ENCODE measurements around the gene SPTBN1. TPM values are rescaled to one million over a fixed set of nuclear protein-coding genes. Genes with fewer than 3 reads are reported as not detected.

Gene SPTBN1
- polyA plus RNA-seq, 2 of the 4 experiments (the other 2 are of a cell fraction): 105 to 126 TPM

DNA sequence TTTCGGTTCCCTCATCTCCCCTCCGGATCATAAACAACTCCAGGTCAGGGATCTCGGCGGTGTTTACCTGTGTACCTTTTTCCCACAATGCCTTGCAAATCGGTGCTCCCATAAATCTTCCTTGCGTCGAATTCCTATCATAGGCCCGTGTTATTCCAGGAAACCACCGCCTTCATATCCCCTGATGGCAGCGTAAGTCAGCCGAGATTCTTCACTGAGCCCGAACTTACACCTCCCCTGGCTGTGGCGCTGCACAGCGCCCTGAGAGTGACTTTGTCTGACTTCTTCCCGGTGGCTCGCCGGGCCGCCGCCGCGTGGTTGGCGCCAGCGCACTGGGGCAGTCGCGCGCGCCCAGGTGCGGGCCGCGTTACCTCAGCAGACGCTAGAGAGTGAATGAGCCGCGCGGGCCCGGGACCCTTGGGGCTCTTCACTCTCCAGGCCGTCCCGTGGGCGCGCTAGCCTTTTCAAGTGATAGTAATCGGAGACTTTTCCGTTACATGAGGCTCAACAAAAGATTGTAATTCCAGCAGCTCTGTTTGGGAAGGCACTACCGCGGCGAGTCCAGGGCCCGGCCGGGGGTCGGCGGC, 101.6 kb downstream of the SPTBN1 start (continued):
- no peak for TF ChIP-seq ZSCAN20 (CRISPR knock-in tag; IDR thresholded peaks at IDR 0.05)
- no peak for TF ChIP-seq FOSB (CRISPR knock-in tag; IDR thresholded peaks at IDR 0.05)
- TF ChIP-seq, protein P1, sequence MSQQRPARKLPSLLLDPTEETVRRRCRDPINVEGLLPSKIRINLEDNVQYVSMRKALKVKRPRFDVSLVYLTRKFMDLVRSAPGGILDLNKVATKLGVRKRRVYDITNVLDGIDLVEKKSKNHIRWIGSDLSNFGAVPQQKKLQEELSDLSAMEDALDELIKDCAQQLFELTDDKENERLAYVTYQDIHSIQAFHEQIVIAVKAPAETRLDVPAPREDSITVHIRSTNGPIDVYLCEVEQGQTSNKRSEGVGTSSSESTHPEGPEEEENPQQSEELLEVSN (IDR thresholded peaks at IDR 0.05; ENCODE audit: borderline replicate concordance, low read depth): peak; percentile 83
- TF ChIP-seq JUN (IDR thresholded peaks at IDR 0.05): peak; percentile 74 to 82; a peak in 3 of 5 replicates
- 0 out of 2 replicates have a peak, but pooled peaks have one; percentile 4 for TF ChIP-seq HEYL (CRISPR knock-in tag; IDR thresholded peaks at IDR 0.05)
- no peak for TF ChIP-seq ESRRA (IDR thresholded peaks at IDR 0.05; ENCODE audit: borderline replicate concordance, low read length)
- no peak for TF ChIP-seq USF2 (IDR thresholded peaks at IDR 0.05)
- no peak for TF ChIP-seq BHLHE40 (IDR thresholded peaks at IDR 0.05; ENCODE audit: low read depth, low read length)
- no peak for TF ChIP-seq EHMT2 (IDR thresholded peaks at IDR 0.05; ENCODE audit: low read depth)
- peak; percentile 16 to 41; a peak in 4 of 5 replicates for TF ChIP-seq RAD21 (conservative IDR thresholded peaks at IDR 0.05 in 1 of 2, IDR thresholded peaks at IDR 0.05 in 1 of 2)
- TF ChIP-seq RNF2 (IDR thresholded peaks at IDR 0.05; ENCODE audit: borderline replicate concordance, low read depth): no peak
- peak; percentile 30; the same call in 1 of the 2 replicates for TF ChIP-seq MYC (IDR thresholded peaks at IDR 0.05; ENCODE audit: borderline replicate concordance, low read length)
- no peak for TF ChIP-seq ZFP36 (IDR thresholded peaks at IDR 0.05; ENCODE audit: borderline replicate concordance, partially characterized antibody)
- TF ChIP-seq POLR2A (IDR thresholded peaks at IDR 0.05; ENCODE audit: low read length): peak; percentile 41
- TF ChIP-seq HOXB13 (CRISPR knock-in tag; IDR thresholded peaks at IDR 0.05; ENCODE audit: low read depth): peak; percentile 41; the same call in 1 of the 2 replicates
- no peak for TF ChIP-seq RFX5 (IDR thresholded peaks at IDR 0.05)
- TF ChIP-seq CBX8 (IDR thresholded peaks at IDR 0.05): no peak
- TF ChIP-seq CBX2 (IDR thresholded peaks at IDR 0.05; ENCODE audit: borderline replicate concordance, low read depth): no peak
- TF ChIP-seq ZC3H11A (IDR thresholded peaks at IDR 0.05): no peak
- TF ChIP-seq MAFK (IDR thresholded peaks at IDR 0.05; ENCODE audit: partially characterized antibody): no peak
- peak; percentile 82 for TF ChIP-seq PHF8 (IDR thresholded peaks at IDR 0.05; ENCODE audit: borderline replicate concordance, low read depth)
- no peak for TF ChIP-seq KDM5A (IDR thresholded peaks at IDR 0.05)
- TF ChIP-seq, protein P2, sequence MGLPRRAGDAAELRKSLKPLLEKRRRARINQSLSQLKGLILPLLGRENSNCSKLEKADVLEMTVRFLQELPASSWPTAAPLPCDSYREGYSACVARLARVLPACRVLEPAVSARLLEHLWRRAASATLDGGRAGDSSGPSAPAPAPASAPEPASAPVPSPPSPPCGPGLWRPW (IDR thresholded peaks at IDR 0.05): no peak
- TF ChIP-seq FOXS1 (CRISPR knock-in tag; IDR thresholded peaks at IDR 0.05): no peak
- no peak for TF ChIP-seq KDM1A (IDR thresholded peaks at IDR 0.05; ENCODE audit: low read depth)

DNA sequence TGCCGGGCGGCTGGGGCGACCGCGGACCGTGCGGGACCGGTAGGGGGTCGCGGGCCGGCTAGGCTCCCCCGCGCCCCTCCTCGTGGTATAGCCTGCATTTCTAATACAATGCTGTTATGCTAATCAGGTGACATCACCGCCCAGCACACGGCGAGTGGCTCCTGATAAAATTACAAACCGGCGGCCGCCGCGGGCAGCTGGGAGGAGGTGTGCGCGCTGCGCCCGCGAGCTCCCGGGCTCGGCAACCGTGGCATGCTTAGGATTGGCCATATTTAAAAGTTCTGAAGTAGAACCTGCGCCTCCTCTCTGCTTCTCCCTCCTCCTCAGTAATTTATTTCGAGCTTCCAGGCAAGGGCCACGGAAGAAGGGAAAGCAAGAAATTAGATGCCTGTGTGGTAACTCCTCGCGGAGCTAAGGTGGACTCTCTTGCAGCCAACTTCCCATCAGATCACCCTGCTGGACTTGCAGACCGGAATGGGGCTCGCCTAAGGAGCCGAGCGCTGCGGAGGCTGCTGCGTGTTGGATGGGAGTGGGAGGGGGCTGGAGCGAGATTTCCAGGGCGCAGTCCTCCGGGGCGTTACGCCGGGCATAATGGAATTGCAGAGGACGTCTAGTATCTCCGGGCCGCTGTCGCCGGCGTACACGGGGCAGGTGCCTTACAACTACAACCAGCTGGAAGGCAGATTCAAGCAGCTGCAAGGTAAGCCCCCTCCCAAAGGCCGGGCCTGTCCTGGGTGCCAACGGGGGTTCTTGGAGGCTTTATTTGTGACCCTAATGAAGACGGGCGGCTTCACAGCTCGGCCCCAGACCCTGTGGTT, 102.3 kb downstream of the SPTBN1 start:
- FAIRE-seq (no peak), DNase-seq (ENCODE audit: low read depth in 1 of 2, low spot score in 1 of 2) (peak; percentile 61 to 78), ATAC-seq (peak; percentile 73 to 79)
- ChIA-PET POLR2A (interaction anchor here (0.6 to 4.7 kb wide), 17 partner anchors 10 to 101 kb away, joined by 3 to 52 read pairs (median 6); no protein-coding TSS in a partner anchor), CTCF (interaction anchor here (0.6 to 11.4 kb wide), 23 partner anchors 8 to 451 kb away, joined by 3 to 91 read pairs (median 4); no protein-coding TSS in a partner anchor)
- Histone ChIP-seq H3K4me2 (peak overlapping the region; percentile 83), H3K4me3 (peak overlapping the region; percentile 67), H3K27ac (peak overlapping the region; percentile 91 to 92), H3K9me3 (no peaks in the 10 kb centered on the region), H3K4me1 (peaks cover 53% of the 10 kb centered on the region)
- WGBS (ENCODE audit: missing lambda C conversion rate): 2% methylated on average over 55 of the region's 59 CpGs
- TF ChIP-seq, protein P3, sequence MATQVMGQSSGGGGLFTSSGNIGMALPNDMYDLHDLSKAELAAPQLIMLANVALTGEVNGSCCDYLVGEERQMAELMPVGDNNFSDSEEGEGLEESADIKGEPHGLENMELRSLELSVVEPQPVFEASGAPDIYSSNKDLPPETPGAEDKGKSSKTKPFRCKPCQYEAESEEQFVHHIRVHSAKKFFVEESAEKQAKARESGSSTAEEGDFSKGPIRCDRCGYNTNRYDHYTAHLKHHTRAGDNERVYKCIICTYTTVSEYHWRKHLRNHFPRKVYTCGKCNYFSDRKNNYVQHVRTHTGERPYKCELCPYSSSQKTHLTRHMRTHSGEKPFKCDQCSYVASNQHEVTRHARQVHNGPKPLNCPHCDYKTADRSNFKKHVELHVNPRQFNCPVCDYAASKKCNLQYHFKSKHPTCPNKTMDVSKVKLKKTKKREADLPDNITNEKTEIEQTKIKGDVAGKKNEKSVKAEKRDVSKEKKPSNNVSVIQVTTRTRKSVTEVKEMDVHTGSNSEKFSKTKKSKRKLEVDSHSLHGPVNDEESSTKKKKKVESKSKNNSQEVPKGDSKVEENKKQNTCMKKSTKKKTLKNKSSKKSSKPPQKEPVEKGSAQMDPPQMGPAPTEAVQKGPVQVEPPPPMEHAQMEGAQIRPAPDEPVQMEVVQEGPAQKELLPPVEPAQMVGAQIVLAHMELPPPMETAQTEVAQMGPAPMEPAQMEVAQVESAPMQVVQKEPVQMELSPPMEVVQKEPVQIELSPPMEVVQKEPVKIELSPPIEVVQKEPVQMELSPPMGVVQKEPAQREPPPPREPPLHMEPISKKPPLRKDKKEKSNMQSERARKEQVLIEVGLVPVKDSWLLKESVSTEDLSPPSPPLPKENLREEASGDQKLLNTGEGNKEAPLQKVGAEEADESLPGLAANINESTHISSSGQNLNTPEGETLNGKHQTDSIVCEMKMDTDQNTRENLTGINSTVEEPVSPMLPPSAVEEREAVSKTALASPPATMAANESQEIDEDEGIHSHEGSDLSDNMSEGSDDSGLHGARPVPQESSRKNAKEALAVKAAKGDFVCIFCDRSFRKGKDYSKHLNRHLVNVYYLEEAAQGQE (IDR thresholded peaks at IDR 0.05): 0 out of 2 replicates have a peak, but pooled peaks have one; percentile 16
- TF ChIP-seq EP300 (IDR thresholded peaks at IDR 0.05) (0 out of 5 replicates have a peak, but pooled peaks of 1 of the 2 experiments have one; percentile 21), EHF (CRISPR knock-in tag; IDR thresholded peaks at IDR 0.05) (no peak), NPAS2 (CRISPR knock-in tag; IDR thresholded peaks at IDR 0.05; ENCODE audit: borderline replicate concordance) (no peak), SREBF2 (IDR thresholded peaks at IDR 0.05) (no peak)
- TF ChIP-seq, protein P4, sequence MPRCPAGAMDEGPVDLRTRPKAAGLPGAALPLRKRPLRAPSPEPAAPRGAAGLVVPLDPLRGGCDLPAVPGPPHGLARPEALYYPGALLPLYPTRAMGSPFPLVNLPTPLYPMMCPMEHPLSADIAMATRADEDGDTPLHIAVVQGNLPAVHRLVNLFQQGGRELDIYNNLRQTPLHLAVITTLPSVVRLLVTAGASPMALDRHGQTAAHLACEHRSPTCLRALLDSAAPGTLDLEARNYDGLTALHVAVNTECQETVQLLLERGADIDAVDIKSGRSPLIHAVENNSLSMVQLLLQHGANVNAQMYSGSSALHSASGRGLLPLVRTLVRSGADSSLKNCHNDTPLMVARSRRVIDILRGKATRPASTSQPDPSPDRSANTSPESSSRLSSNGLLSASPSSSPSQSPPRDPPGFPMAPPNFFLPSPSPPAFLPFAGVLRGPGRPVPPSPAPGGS (IDR thresholded peaks at IDR 0.05): peak; percentile 40; the same call in 1 of the 3 replicates
- TF ChIP-seq, protein P1 (IDR thresholded peaks at IDR 0.05; ENCODE audit: borderline replicate concordance, low read depth): no peak
